Right renal cortex interstitium (tissue), 3 donors: ENCODE data around the gene NR4A3. TPM values are rescaled to one million over a fixed set of nuclear protein-coding genes. Genes with fewer than 3 reads are reported as not detected.
A peak's percentile ranks its signal among the peaks of the same experiment; 100 is the strongest.
"Not testable (repeated sequence)": the region's sequence is repeated elsewhere in the genome, so short reads cannot be mapped to it uniquely, and the experiment has no call there.

Experiments used
- DNase-seq, 3 donors: peaks; one replicate each; pipeline ENCODE4 v3.0.0-alpha.2; 2013; ENCODE audit warnings: low read depth in 3 of 3, low spot score in 2 of 3
- polyA plus RNA-seq, 3 donors: library from polyadenylated mRNA; unstranded; fragments of 120-200 nt; gene quantifications; one replicate each; pipeline ENCODE4 v1.2.1, GENCODE V29; 2013; ENCODE audit not compliant: insufficient read length in 3 of 3

The NR4A3 gene
- under 1 TPM; 0.44 to 0.46 (median 0.45) TPM for polyA plus RNA-seq

GRCh38 chr9:99821396-99822108 lies at the start of gene NR4A3:
Gene NR4A3, plus strand, starts transcription at chr9:99821885. Its CDS starts 6,158 bp downstream, at chr9:99828043.
- peak; percentile 89 to 91 (median 90) for DNase-seq

- DNase-seq: no peak
Measured at GRCh38 chr9:99773468-99774138, 48.1 kb upstream of the NR4A3 start.

GRCh38 chr9:99778308-99778707 lies 43.4 kb upstream of the NR4A3 start:
- DNase-seq: no peak

- no peak for DNase-seq
Measured at GRCh38 chr9:99778836-99779235, 42.8 kb upstream of the NR4A3 start.

GRCh38 chr9:99779277-99779676 lies 42.4 kb upstream of the NR4A3 start:
- no peak for DNase-seq

- DNase-seq: not testable (repeated sequence)
Measured at GRCh38 chr9:99782349-99782748, 39.3 kb upstream of the NR4A3 start.

GRCh38 chr9:99782962-99783718 lies 38.5 kb upstream of the NR4A3 start:
- no peak for DNase-seq

GRCh38 chr9:99783799-99784198 lies 37.9 kb upstream of the NR4A3 start:
- no peak for DNase-seq

GRCh38 chr9:99785010-99785590 lies 36.6 kb upstream of the NR4A3 start:
- DNase-seq: no peak

- DNase-seq: no peak
Measured at GRCh38 chr9:99787556-99787955, 34.1 kb upstream of the NR4A3 start.

GRCh38 chr9:99793528-99793927 lies 28.2 kb upstream of the NR4A3 start:
- DNase-seq: no peak

- DNase-seq: no peak
Measured at GRCh38 chr9:99796231-99796630, 25.5 kb upstream of the NR4A3 start.

GRCh38 chr9:99801775-99802174 lies 19.9 kb upstream of the NR4A3 start:
- DNase-seq: no peak

- DNase-seq: no peak
Measured at GRCh38 chr9:99803694-99804093, 18.0 kb upstream of the NR4A3 start.

- DNase-seq: no peak
Measured at GRCh38 chr9:99807276-99807852, 14.3 kb upstream of the NR4A3 start.

- DNase-seq: no peak
Measured at GRCh38 chr9:99807956-99808355, 13.7 kb upstream of the NR4A3 start.

GRCh38 chr9:99808454-99808853 lies 13.2 kb upstream of the NR4A3 start:
- no peak for DNase-seq

GRCh38 chr9:99809586-99810319 lies 11.9 kb upstream of the NR4A3 start:
- DNase-seq: no peak

- no peak for DNase-seq
Measured at GRCh38 chr9:99811172-99811571, 10.5 kb upstream of the NR4A3 start.
